PC-9 (cell line): ENCODE data around the gene MYMK. TPM values are rescaled to one million over a fixed set of nuclear protein-coding genes. Genes with fewer than 3 reads are reported as not detected.

ENCODE experiments used
- BruUV-seq: library from RNA; stranded (reverse); fragments of 400-500 nt; replicated peaks from 2 replicates; lab custom pipeline; 2021; lab: Mats Ljungman, UMichigan
- CTCF ChIA-PET: fragments of 300-600 bp; sonication (Branson Sonifier 250); formaldehyde crosslinking; loops from one replicate; lab custom pipeline; 2022; ENCODE audit warnings: antibody characterized with exemption; lab: Charles Lee
- POLR2A ChIA-PET: fragments of 300-600 bp; sonication (Branson Sonifier 250); formaldehyde crosslinking; loops from one replicate; lab custom pipeline; 2022; ENCODE audit warnings: antibody characterized with exemption; ENCODE audit not compliant: unreplicated experiment; lab: Charles Lee
- DNase-seq, 2 experiments: peaks; one replicate each; pipeline versions ENCODE4 v3.0.0 to v3.0.0-alpha.2; 2015 to 2022; ENCODE audit warnings: mixed read lengths in 1 of 2
- H2AFZ ChIP-seq: fragments of 200-600 bp; sonication (generic); 2 replicates; pipeline ENCODE4 v1.8.1; 2017; ENCODE audit warnings: antibody characterized with exemption
- H3F3A ChIP-seq: fragments of 200-600 bp; sonication (generic); 2 replicates; pipeline ENCODE4 v1.8.1; 2017; ENCODE audit warnings: antibody characterized with exemption, mild to moderate bottlenecking, low read depth; ENCODE audit not compliant: insufficient read depth
- H3K27ac ChIP-seq: fragments of 200-600 bp; sonication (generic); 2 replicates; pipeline ENCODE4 v1.6.1; 2016; ENCODE audit warnings: mixed run types
- H3K27me3 ChIP-seq: fragments of 200-600 bp; sonication (generic); 2 replicates; pipeline ENCODE4 v1.6.1; 2016; ENCODE audit warnings: low read depth, mixed run types; ENCODE audit not compliant: insufficient read depth
- H3K36me3 ChIP-seq: fragments of 200-600 bp; sonication (generic); 2 replicates; pipeline ENCODE4 v1.6.1; 2016; ENCODE audit warnings: low read depth, mixed run types
- H3K4me1 ChIP-seq: fragments of 200-600 bp; sonication (generic); replicated peaks from 2 replicates; pipeline ENCODE4 v1.6.1; 2016; ENCODE audit warnings: mixed run types; ENCODE audit not compliant: insufficient read depth
- H3K4me2 ChIP-seq: fragments of 200-600 bp; sonication (generic); 2 replicates; pipeline ENCODE4 v1.6.1; 2017; ENCODE audit warnings: mixed run types
- H3K4me3 ChIP-seq: fragments of 200-600 bp; sonication (generic); 2 replicates; pipeline ENCODE4 v1.6.1; 2016; ENCODE audit warnings: mixed run types
- H3K79me2 ChIP-seq: fragments of 200-600 bp; sonication (generic); 2 replicates; pipeline ENCODE4 v1.6.1; 2017; ENCODE audit warnings: low read depth, mixed run types
- H3K9me2 ChIP-seq: fragments of 200-600 bp; sonication (generic); 2 replicates; pipeline ENCODE4 v1.8.1; 2017; ENCODE audit warnings: mild to moderate bottlenecking; ENCODE audit not compliant: insufficient read depth
- H3K9me3 ChIP-seq: fragments of 200-600 bp; sonication (generic); 2 replicates; pipeline ENCODE4 v1.8.1; 2016; ENCODE audit warnings: low read depth; ENCODE audit not compliant: insufficient read depth
- H4K20me1 ChIP-seq: fragments of 200-600 bp; sonication (generic); 2 replicates; pipeline ENCODE4 v1.8.1; 2017; ENCODE audit not compliant: insufficient read depth
- EZH2 ChIP-seq: fragments of 200-600 bp; sonication (generic); IDR thresholded peaks from 2 replicates; pipeline ENCODE4 v1.8.0; 2017; ENCODE audit warnings: antibody characterized with exemption, low read depth
- intact Hi-C: fragments of 100-400 bp; cut with micrococcal nuclease; formaldehyde crosslinking; loops from one replicate; pipeline ENCODE4 v1.10.0; 2022; ENCODE audit not compliant: unreplicated experiment
- total RNA-seq: library from RNA; stranded (reverse); gene quantifications from 2 replicates; pipeline ENCODE4 v1.2.3, GENCODE V29; 2021
- TF ChIP-seq, protein P1 (sequence below): fragments of 200-600 bp; sonication (generic); conservative IDR thresholded peaks from 2 replicates; pipeline ENCODE4 v1.6.1; 2017; ENCODE audit warnings: mixed run types, antibody characterized with exemption, mild to moderate bottlenecking, moderate library complexity

MYMK gene
- total RNA-seq, 1 experiment from 2014 or later, result not detected

DNA sequence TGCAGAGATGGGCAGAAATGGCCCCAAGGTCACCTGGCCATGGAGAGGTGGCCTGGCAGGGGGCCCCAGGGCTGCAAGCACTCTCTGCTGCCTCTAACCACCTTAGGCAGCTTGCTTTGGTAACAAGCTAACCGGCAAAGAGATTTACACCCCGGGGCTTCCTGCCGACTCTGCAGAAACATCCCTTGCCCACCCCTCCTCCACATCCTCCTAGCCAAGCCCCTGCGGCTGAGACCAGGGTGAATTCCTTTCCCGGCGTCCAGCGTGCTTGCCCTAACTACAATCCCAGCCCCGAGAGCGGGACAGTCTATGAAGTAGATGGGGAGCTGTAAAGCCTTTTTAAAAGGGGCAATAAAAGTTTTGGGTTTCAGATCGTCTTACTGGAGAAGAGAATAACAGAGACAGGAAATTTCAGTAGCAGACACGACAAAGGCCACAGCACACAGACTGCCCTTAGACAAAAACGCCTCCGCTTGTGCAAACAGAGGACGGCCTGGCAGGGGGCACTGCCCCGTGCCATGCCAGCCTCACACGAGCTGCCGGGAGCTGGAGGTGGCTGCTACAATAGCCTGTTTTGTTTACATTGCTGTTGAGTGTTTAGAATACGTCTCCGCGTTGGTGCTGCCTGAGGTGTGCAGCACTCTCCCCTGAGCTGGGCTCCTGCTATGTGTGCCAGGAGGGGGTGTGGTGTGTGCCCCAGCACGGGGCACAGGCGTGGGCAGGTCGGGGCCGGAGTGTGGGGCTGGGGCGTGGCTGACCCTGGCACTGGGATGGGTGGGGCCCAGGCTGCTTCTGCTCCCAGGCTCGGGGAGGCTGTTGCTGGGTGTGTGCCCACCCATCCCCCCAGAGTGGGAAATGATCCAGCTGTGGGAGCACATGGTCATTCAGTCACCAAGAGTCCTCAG is 15.3 kb downstream of the MYMK start:
- BruUV-seq, result no TSS peak
- no peak overlapping the region for H3K27ac ChIP-seq

GRCh38 chr9:133508046-133508445 is 16.7 kb downstream of the MYMK start:
- H3K79me2 ChIP-seq, result no peaks in the 10 kb centered on the region
- peaks cover 36% of the 10 kb centered on the region for H3K27me3 ChIP-seq
- no peak for TF ChIP-seq EZH2
- TF ChIP-seq, protein P1, sequence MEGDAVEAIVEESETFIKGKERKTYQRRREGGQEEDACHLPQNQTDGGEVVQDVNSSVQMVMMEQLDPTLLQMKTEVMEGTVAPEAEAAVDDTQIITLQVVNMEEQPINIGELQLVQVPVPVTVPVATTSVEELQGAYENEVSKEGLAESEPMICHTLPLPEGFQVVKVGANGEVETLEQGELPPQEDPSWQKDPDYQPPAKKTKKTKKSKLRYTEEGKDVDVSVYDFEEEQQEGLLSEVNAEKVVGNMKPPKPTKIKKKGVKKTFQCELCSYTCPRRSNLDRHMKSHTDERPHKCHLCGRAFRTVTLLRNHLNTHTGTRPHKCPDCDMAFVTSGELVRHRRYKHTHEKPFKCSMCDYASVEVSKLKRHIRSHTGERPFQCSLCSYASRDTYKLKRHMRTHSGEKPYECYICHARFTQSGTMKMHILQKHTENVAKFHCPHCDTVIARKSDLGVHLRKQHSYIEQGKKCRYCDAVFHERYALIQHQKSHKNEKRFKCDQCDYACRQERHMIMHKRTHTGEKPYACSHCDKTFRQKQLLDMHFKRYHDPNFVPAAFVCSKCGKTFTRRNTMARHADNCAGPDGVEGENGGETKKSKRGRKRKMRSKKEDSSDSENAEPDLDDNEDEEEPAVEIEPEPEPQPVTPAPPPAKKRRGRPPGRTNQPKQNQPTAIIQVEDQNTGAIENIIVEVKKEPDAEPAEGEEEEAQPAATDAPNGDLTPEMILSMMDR, result no peak
- no peaks in the 10 kb centered on the region for H3K36me3 ChIP-seq
- ChIA-PET CTCF (no interaction called here), POLR2A (no interaction called here)
- H3K9me2 ChIP-seq, result no peaks in the 10 kb centered on the region
- no peak for DNase-seq
- H2AFZ ChIP-seq, result no peak overlapping the region
- no peaks in the 10 kb centered on the region for H4K20me1 ChIP-seq
- no peaks in the 10 kb centered on the region for H3K9me3 ChIP-seq
- H3K4me2 ChIP-seq, result no peak overlapping the region
- no TSS peak for BruUV-seq
- no peak overlapping the region for H3K27ac ChIP-seq
- H3F3A ChIP-seq, result peaks cover 13% of the 10 kb centered on the region; the same call in 1 of the 2 replicates
- peaks cover 22% of the 10 kb centered on the region for H3K4me1 ChIP-seq
- H3K4me3 ChIP-seq, result no peak overlapping the region
- intact Hi-C loops, result loop anchor here (10.0 kb wide), 1 partner anchor 227 kb away; the partner anchor contains the start of gene SARDH

More for the DNA sequence above, 15.3 kb downstream of the MYMK start:
- Histone ChIP-seq H3K9me2 (no peaks in the 10 kb centered on the region), H3K4me1 (peaks cover 22% of the 10 kb centered on the region), H3K9me3 (no peaks in the 10 kb centered on the region), H3K4me2 (peak overlapping the region; percentile 63), H3K36me3 (no peaks in the 10 kb centered on the region), H3K4me3 (peak overlapping the region; percentile 13; the same call in 1 of the 2 replicates), H2AFZ (no peak overlapping the region), H3F3A (peaks cover 13% of the 10 kb centered on the region; the same call in 1 of the 2 replicates), H3K79me2 (no peaks in the 10 kb centered on the region), H4K20me1 (no peaks in the 10 kb centered on the region), H3K27me3 (peaks cover 33% of the 10 kb centered on the region)
- CTCF ChIA-PET, result interaction anchor here (0.5 to 0.6 kb wide), 2 partner anchors 273 to 487 kb away, joined by 3 read pairs; no protein-coding TSS in a partner anchor
- intact Hi-C loops, result loop anchor here (10.0 kb wide), 1 partner anchor 225 kb away; the partner anchor contains the start of gene SARDH
- peak in 1 of 2 experiments; percentile 55 for DNase-seq
- POLR2A ChIA-PET, result interaction anchor here (0.6 to 0.7 kb wide), 3 partner anchors 183 to 1991 kb away, joined by 4 to 10 read pairs (median 7); no protein-coding TSS in a partner anchor
- TF ChIP-seq EZH2, result no peak

DNA sequence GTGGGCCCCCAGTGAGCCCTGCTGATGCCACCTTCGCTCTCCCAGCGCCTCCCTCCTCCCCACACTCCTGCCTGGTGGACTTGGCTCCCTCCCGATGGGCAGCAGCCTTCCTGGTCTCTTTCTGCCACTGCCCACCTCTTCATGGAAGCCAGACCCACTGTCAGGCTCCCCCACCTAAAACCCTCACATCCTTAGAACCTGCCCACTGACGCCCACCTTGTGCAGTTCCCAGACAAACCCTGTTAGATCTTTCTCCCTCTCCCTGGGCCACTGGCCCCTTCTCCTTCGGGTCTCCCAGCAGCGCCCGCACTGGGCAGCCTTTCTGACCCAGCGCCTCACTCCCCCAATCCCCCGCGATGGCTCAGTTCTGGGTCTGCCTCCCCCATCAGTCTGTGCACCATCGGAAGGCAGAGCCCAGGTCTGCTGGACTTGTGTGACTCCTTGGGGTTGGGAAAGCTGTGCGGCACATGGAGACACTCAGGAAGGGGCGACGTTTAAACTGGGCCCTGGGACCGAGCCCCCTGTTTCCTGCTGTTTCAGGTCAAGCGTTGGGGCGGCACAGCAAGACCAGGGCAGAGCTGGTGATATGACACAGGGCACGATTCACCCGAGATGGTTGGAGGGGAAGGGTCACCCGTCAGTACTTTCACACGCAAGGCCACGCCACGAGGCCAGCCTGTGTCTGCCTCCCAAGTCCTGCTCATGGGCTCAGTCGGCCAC is 17.4 kb downstream of the MYMK start:
- DNase-seq, result no peak
- H3K9me2 ChIP-seq, result no peaks in the 10 kb centered on the region
- peaks cover 37% of the 10 kb centered on the region for H3K27me3 ChIP-seq
- ChIA-PET CTCF (interaction anchor here (0.6 kb wide), 1 partner anchor 398 kb away, joined by 4 read pairs; no protein-coding TSS in a partner anchor), POLR2A (interaction anchor here (0.6 to 0.7 kb wide), 2 partner anchors 48 to 84 kb away, joined by 3 to 5 read pairs; partner anchors contain the start of gene CACFD1)
- no peaks in the 10 kb centered on the region for H4K20me1 ChIP-seq
- peaks cover 4% of the 10 kb centered on the region; the same call in 1 of the 2 replicates for H3K9me3 ChIP-seq
- no peaks in the 10 kb centered on the region for H3K36me3 ChIP-seq
- H2AFZ ChIP-seq, result no peak overlapping the region
- H3K4me2 ChIP-seq, result 0 out of 2 replicates have a peak overlapping the region, but pooled peaks have one; percentile 40
- TF ChIP-seq, protein P1, result no peak
- TF ChIP-seq EZH2, result no peak
- H3F3A ChIP-seq, result peaks cover 12% of the 10 kb centered on the region; the same call in 1 of the 2 replicates
- no peak overlapping the region for H3K4me3 ChIP-seq
- H3K79me2 ChIP-seq, result no peaks in the 10 kb centered on the region
- intact Hi-C loops, result loop anchor here (10.0 kb wide), 1 partner anchor 227 kb away; the partner anchor contains the start of gene SARDH
- BruUV-seq, result no TSS peak
- no peak overlapping the region for H3K27ac ChIP-seq
- peaks cover 22% of the 10 kb centered on the region for H3K4me1 ChIP-seq
